Activated CD4-positive, alpha-beta T cell treated with anti-CD3 and anti-CD28 coated beads, Interleukin-10, Interleukin-2, amounts not matched to agents 100 ng/mL and 50 ng/mL, durations not matched to agents 16 hours and 8 hours (primary cell): Measurements from ENCODE around the gene QSOX2.
A peak's percentile ranks its signal among the peaks of the same experiment; 100 is the strongest.

Experiments used
- DNase-seq: peaks from one replicate; pipeline ENCODE4 v3.0.0-alpha.2; 2020

QSOX2 gene

GRCh38 chr9:136235709-136236455, 9.7 kb downstream of the QSOX2 start:
- DNase-seq: no peak

- DNase-seq: no peak
Measured at GRCh38 chr9:136235171-136235570, 10.4 kb downstream of the QSOX2 start.

- DNase-seq: no peak
Measured at GRCh38 chr9:136234597-136234996, 11.0 kb downstream of the QSOX2 start.

GRCh38 chr9:136233868-136234267, 11.7 kb downstream of the QSOX2 start:
- no peak for DNase-seq

- no peak for DNase-seq
Measured at GRCh38 chr9:136233411-136233810, 12.2 kb downstream of the QSOX2 start.

- no peak for DNase-seq
Measured at GRCh38 chr9:136232969-136233368, 12.6 kb downstream of the QSOX2 start.

- peak; percentile 79 for DNase-seq
Measured at GRCh38 chr9:136231478-136232297, 13.9 kb downstream of the QSOX2 start.

- DNase-seq: no peak
Measured at GRCh38 chr9:136230773-136231172, 14.8 kb downstream of the QSOX2 start.

- no peak for DNase-seq
Measured at GRCh38 chr9:136230365-136230764, 15.2 kb downstream of the QSOX2 start.

- no peak for DNase-seq
Measured at GRCh38 chr9:136229096-136230065, 16.2 kb downstream of the QSOX2 start.

- peak; percentile 44 for DNase-seq
Measured at GRCh38 chr9:136228107-136228875, 17.3 kb downstream of the QSOX2 start.

- DNase-seq: no peak
Measured at GRCh38 chr9:136226680-136227407, 18.8 kb downstream of the QSOX2 start.

- DNase-seq: peak; percentile 79
Measured at GRCh38 chr9:136225748-136226679, 19.6 kb downstream of the QSOX2 start.

- DNase-seq: no peak
Measured at GRCh38 chr9:136225366-136225747, 20.3 kb downstream of the QSOX2 start.

- no peak for DNase-seq
Measured at GRCh38 chr9:136223871-136224640, 21.6 kb downstream of the QSOX2 start.

- no peak for DNase-seq
Measured at GRCh38 chr9:136222906-136223285, 22.7 kb downstream of the QSOX2 start.

- DNase-seq: no peak
Measured at GRCh38 chr9:136222166-136222905, 23.3 kb downstream of the QSOX2 start.

- DNase-seq: peak; percentile 66
Measured at GRCh38 chr9:136220017-136220729, 25.4 kb downstream of the QSOX2 start.
